ENCODE data around the gene TMEM186.

The TMEM186 gene

GRCh38 chr16:8773537-8773936, 23.9 kb downstream of the TMEM186 start:
- H3K4me3 ChIP-seq (ENCODE audit: control insufficient read depth, low read depth, low read length), result no peak overlapping the region
- TF ChIP-seq CTCF (IDR thresholded peaks at IDR 0.05; ENCODE audit: control insufficient read depth, insufficient read depth, low read depth, low read length, missing control alignments), result no peak
- DNase-seq (ENCODE audit: low read depth), result no peak

GRCh38 chr16:8768692-8769091, 28.7 kb downstream of the TMEM186 start:
- H3K4me3 ChIP-seq (ENCODE audit: control insufficient read depth, low read depth, low read length), result no peak overlapping the region
- DNase-seq (ENCODE audit: low read depth), result no peak
- TF ChIP-seq CTCF (IDR thresholded peaks at IDR 0.05; ENCODE audit: control insufficient read depth, insufficient read depth, low read depth, low read length, missing control alignments), result no peak

GRCh38 chr16:8768283-8768682, 29.2 kb downstream of the TMEM186 start:
- no peak for DNase-seq (ENCODE audit: low read depth)
- H3K4me3 ChIP-seq (ENCODE audit: control insufficient read depth, low read depth, low read length), result no peak overlapping the region
- TF ChIP-seq CTCF (IDR thresholded peaks at IDR 0.05; ENCODE audit: control insufficient read depth, insufficient read depth, low read depth, low read length, missing control alignments), result no peak

GRCh38 chr16:8767176-8767575, 30.3 kb downstream of the TMEM186 start:
- no peak for DNase-seq (ENCODE audit: low read depth)
- no peak for TF ChIP-seq CTCF (IDR thresholded peaks at IDR 0.05; ENCODE audit: control insufficient read depth, insufficient read depth, low read depth, low read length, missing control alignments)
- no peak overlapping the region for H3K4me3 ChIP-seq (ENCODE audit: control insufficient read depth, low read depth, low read length)

- TF ChIP-seq CTCF (IDR thresholded peaks at IDR 0.05; ENCODE audit: control insufficient read depth, insufficient read depth, low read depth, low read length, missing control alignments), result no peak
- DNase-seq (ENCODE audit: low read depth), result no peak
- H3K4me3 ChIP-seq (ENCODE audit: control insufficient read depth, low read depth, low read length), result no peak overlapping the region
Measured at GRCh38 chr16:8764525-8765250, 32.8 kb downstream of the TMEM186 start.

- DNase-seq (ENCODE audit: low read depth), result no peak
- no peak overlapping the region for H3K4me3 ChIP-seq (ENCODE audit: control insufficient read depth, low read depth, low read length)
- TF ChIP-seq CTCF (IDR thresholded peaks at IDR 0.05; ENCODE audit: control insufficient read depth, insufficient read depth, low read depth, low read length, missing control alignments), result no peak
Measured at GRCh38 chr16:8763899-8764298, 33.5 kb downstream of the TMEM186 start.

All from AG09309 (cell line).